ENCODE data around the gene ADAMTSL2. TPM values are rescaled to one million over a fixed set of nuclear protein-coding genes. Genes with fewer than 3 reads are reported as not detected.

ADAMTSL2 gene
- total RNA-seq, 4 donors from 2014 or later, result 0.34 to 0.75 (median 0.57) TPM

GRCh38 chr9:133556354-133556753, 21.9 kb downstream of the ADAMTSL2 start:
- no peak for TF ChIP-seq CTCF (IDR thresholded peaks at IDR 0.05; ENCODE audit: low read depth)

GRCh38 chr9:133557581-133557980, 23.1 kb downstream of the ADAMTSL2 start:
- TF ChIP-seq CTCF (IDR thresholded peaks at IDR 0.05; ENCODE audit: low read depth), result no peak

GRCh38 chr9:133558191-133559126, 24.0 kb downstream of the ADAMTSL2 start:
- no peak for TF ChIP-seq CTCF (IDR thresholded peaks at IDR 0.05; ENCODE audit: low read depth)

- TF ChIP-seq CTCF (IDR thresholded peaks at IDR 0.05; ENCODE audit: low read depth), result no peak
Observed at GRCh38 chr9:133560311-133560710, 25.8 kb downstream of the ADAMTSL2 start.

GRCh38 chr9:133560944-133561343, 26.4 kb downstream of the ADAMTSL2 start:
- TF ChIP-seq CTCF (IDR thresholded peaks at IDR 0.05; ENCODE audit: low read depth), result no peak

- no peak for TF ChIP-seq CTCF (IDR thresholded peaks at IDR 0.05; ENCODE audit: low read depth)
Observed at GRCh38 chr9:133561976-133562554, 27.6 kb downstream of the ADAMTSL2 start.

GRCh38 chr9:133562611-133563290, 28.2 kb downstream of the ADAMTSL2 start:
- TF ChIP-seq CTCF (IDR thresholded peaks at IDR 0.05; ENCODE audit: low read depth), result no peak

All from subcutaneous adipose tissue (tissue), 4 donors.